Sigmoid colon (tissue), 4 donors: ENCODE data around the gene CRTC1.

Source experiments
- EP300 ChIP-seq, 4 donors: sonication (generic); formaldehyde crosslinking; IDR thresholded peaks; one replicate each; pipeline ENCODE4 v1.6.1; 2017; ENCODE audit warnings: antibody characterized with exemption in 4 of 4
- POLR2A ChIP-seq, 2 donors: fragments of 450-650 bp; IDR thresholded peaks; one replicate each; pipeline ENCODE4 v1.6.1; 2016; ENCODE audit warnings: antibody characterized with exemption in 2 of 2, mild to moderate bottlenecking in 2 of 2, moderate library complexity in 2 of 2
- POLR2AphosphoS5 ChIP-seq, 4 donors: sonication (generic); formaldehyde crosslinking; IDR thresholded peaks; one replicate each; pipeline ENCODE4 v1.6.1; 2017; ENCODE audit warnings: antibody characterized with exemption in 4 of 4
- TF ChIP-seq, protein P1 (sequence below), 4 experiments: fragments of 450-650 bp in 3 of 4; fragments of 200-600 bp in 1 of 4; IDR thresholded peaks; one replicate each; pipeline ENCODE4 v1.5.1; 2016 to 2019; ENCODE audit warnings: antibody characterized with exemption in 4 of 4, mild to moderate bottlenecking in 3 of 4, moderate library complexity in 2 of 4

DNA sequence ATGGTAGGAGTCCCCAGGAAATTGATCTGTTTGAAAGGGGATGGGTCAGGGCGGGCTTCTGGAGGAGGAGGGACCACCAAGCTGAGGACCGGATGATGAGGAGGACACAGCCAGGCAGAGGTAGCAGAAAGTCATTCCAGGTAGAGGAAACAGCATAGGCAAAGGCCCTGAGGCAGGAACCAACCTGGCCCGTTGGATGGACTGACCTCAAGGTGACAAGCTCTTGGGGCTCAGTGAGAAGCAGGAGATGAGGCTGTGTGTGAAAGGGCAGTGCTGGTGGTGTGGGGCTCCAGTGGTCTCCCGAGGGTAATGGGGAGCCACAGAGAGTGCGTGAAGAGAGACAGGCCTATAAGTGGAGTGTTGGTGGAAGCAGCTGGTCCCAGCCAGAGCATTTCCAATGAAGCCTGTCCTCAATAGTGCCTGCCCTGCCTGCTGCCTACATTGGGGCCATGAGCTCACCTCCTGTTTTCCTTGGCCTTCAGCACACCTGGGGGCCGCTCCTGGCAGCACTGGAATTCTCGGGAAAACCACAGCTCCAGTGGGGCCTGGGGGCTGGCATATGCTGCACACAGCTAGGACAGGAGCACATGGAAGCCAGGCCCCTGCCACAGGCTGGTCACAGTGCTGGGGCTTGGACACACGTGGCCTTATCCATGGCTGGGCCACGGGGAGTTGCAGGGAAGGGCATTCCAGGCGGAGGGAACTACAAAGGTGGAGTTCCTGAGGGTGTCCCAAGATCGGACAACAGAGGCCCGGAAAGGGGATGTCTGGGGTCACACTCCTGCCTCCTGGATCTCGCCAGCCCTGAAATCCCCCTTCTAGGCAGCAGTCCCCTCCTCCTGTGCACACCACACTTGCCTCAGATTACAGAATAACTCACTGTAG, 109.9 kb downstream of the CRTC1 start:
- TF ChIP-seq, protein P1, sequence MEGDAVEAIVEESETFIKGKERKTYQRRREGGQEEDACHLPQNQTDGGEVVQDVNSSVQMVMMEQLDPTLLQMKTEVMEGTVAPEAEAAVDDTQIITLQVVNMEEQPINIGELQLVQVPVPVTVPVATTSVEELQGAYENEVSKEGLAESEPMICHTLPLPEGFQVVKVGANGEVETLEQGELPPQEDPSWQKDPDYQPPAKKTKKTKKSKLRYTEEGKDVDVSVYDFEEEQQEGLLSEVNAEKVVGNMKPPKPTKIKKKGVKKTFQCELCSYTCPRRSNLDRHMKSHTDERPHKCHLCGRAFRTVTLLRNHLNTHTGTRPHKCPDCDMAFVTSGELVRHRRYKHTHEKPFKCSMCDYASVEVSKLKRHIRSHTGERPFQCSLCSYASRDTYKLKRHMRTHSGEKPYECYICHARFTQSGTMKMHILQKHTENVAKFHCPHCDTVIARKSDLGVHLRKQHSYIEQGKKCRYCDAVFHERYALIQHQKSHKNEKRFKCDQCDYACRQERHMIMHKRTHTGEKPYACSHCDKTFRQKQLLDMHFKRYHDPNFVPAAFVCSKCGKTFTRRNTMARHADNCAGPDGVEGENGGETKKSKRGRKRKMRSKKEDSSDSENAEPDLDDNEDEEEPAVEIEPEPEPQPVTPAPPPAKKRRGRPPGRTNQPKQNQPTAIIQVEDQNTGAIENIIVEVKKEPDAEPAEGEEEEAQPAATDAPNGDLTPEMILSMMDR (IDR thresholded peaks at IDR 0.05): no peak
- no peak for TF ChIP-seq EP300 (IDR thresholded peaks at IDR 0.05)
- TF ChIP-seq POLR2AphosphoS5 (IDR thresholded peaks at IDR 0.05): no peak
- no peak for TF ChIP-seq POLR2A (IDR thresholded peaks at IDR 0.05)
